Measurements from ENCODE around the gene LAGE3.

The LAGE3 gene

GRCh38 chrX:154434394-154435168 is 44.5 kb downstream of the LAGE3 start:
- ATAC-seq (no peak), DNase-seq (no peak)

GRCh38 chrX:154433605-154434004 is 45.5 kb downstream of the LAGE3 start:
- no peak for ATAC-seq
- no peak for DNase-seq

GRCh38 chrX:154432210-154432609 is 46.9 kb downstream of the LAGE3 start:
- ATAC-seq (no peak), DNase-seq (no peak)

GRCh38 chrX:154431341-154431740 is 47.7 kb downstream of the LAGE3 start:
- ATAC-seq = no peak
- no peak for DNase-seq

GRCh38 chrX:154430916-154431315 is 48.2 kb downstream of the LAGE3 start:
- no peak for ATAC-seq

GRCh38 chrX:154430479-154430878 is 48.6 kb downstream of the LAGE3 start:
- DNase-seq = no peak
- no peak for ATAC-seq

More at GRCh38 chrX:154430916-154431315, 48.2 kb downstream of the LAGE3 start:
- no peak for DNase-seq

GRCh38 chrX:154429711-154430110 is 49.4 kb downstream of the LAGE3 start:
- no peak for ATAC-seq
- no peak for DNase-seq

- DNase-seq (peak; percentile 86), ATAC-seq (peak; percentile 99)
Observed at GRCh38 chrX:154428176-154429171, 50.6 kb downstream of the LAGE3 start, which contains the start of gene ATP6AP1. ATP6AP1 (plus strand) TSS chrX:154428677; CDS start chrX:154428693, 16 bp downstream.

Data from stimulated activated naive CD8-positive, alpha-beta T cell treated with anti-CD3 and anti-CD28 coated beads, Interleukin-15, Interleukin-2, amounts not matched to agents 100 U/mL and 50 U/mL, for 24 hours (primary cell).